SK-N-SH (cell line): Measurements from ENCODE around the gene CRTC1.

Source experiments
- CTCF ChIP-seq: fragments of 200-600 bp; sonication (generic); IDR thresholded peaks from 2 replicates; pipeline ENCODE4 v1.6.1; 2017; ENCODE audit warnings: antibody characterized with exemption, mild to moderate bottlenecking, moderate library complexity
- ELF1 ChIP-seq: IDR thresholded peaks from 2 replicates; pipeline ENCODE4 v1.4.0; 2012
- MAX ChIP-seq: IDR thresholded peaks from 2 replicates; pipeline ENCODE4 v1.4.0; 2012; ENCODE audit warnings: low read depth

- TF ChIP-seq MAX (no peak), ELF1 (no peak), CTCF (no peak)
Measured at GRCh38 chr19:18671303-18672043, 12.0 kb upstream of the CRTC1 start.
